Neural progenitor cell (in vitro differentiated cells): Measurements from ENCODE around the gene DGUOK.

Source experiments
- EZH2 ChIP-seq: fragments of 200-600 bp; sonication (generic); IDR thresholded peaks from 2 replicates; pipeline ENCODE4 v1.6.1; 2017; ENCODE audit warnings: antibody characterized with exemption, mild to moderate bottlenecking, moderate library complexity
- EZH2phosphoT487 ChIP-seq: fragments of 200-600 bp; sonication (generic); IDR thresholded peaks from 2 replicates; pipeline ENCODE4 v1.6.1; 2017; ENCODE audit warnings: antibody characterized with exemption
- TF ChIP-seq, protein P1 (sequence below): fragments of 200-600 bp; sonication (generic); IDR thresholded peaks from 2 replicates; pipeline ENCODE4 v1.5.1; 2017; ENCODE audit warnings: antibody characterized with exemption, mild to moderate bottlenecking

DNA sequence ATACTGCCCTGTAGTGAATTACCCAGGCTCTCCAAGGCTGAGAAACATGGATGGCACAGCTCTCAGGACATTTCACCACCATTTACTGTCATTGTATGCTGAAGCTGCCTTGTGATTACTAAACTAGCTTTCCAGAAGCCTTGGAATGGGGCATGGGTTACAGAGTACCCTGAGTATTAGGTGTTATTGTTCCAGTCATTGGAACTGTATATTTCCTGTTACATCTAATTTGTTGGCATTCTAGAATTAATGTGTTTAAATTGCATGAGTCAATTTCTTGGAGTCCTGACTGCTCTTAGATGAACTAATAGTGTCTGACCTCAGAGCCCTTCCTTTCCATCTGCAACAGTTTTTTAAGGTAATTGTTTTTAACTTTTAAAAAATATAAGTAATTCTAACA is 9.0 kb downstream of the DGUOK start:
- TF ChIP-seq, protein P1, sequence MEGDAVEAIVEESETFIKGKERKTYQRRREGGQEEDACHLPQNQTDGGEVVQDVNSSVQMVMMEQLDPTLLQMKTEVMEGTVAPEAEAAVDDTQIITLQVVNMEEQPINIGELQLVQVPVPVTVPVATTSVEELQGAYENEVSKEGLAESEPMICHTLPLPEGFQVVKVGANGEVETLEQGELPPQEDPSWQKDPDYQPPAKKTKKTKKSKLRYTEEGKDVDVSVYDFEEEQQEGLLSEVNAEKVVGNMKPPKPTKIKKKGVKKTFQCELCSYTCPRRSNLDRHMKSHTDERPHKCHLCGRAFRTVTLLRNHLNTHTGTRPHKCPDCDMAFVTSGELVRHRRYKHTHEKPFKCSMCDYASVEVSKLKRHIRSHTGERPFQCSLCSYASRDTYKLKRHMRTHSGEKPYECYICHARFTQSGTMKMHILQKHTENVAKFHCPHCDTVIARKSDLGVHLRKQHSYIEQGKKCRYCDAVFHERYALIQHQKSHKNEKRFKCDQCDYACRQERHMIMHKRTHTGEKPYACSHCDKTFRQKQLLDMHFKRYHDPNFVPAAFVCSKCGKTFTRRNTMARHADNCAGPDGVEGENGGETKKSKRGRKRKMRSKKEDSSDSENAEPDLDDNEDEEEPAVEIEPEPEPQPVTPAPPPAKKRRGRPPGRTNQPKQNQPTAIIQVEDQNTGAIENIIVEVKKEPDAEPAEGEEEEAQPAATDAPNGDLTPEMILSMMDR = no peak
- TF ChIP-seq EZH2phosphoT487 (no peak), EZH2 (no peak)
